Measurements from ENCODE around the gene DPP6.

The DPP6 gene

GRCh38 chr7:154338701-154339506 is 286.7 kb downstream of the DPP6 start:
- no peak for DNase-seq (ENCODE audit: low spot score)

DNA sequence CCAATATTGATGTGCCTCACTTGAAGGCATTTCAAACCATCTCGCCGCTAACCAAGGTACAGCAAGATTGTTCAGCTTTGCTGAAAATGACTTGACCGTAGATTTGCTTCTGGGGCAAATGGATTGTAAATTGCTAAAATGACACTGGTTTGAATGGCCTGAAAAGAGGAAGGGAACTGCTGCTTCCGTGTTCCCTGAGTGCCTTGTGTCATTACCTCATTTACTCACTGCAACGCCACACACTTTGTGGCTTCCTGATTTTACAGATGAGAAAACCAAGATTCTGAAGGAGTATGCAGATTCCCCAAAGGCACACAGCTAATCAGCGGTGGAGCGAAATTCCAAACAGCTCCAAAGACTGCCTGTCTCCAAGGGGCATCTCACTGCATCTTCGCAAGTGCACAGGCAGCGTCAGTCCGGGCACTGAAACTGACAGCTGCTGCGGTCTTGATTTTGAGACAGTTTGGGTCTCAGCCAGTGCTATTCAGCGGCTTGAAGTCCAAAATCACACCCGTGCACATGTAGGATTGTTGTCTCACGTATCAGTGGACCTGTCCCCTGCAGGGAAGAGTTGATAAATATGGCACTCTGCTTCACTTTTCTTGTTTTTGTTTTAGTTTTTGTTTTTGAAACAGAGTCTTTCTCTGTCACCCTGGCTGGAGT is 290.9 kb downstream of the DPP6 start:
- DNase-seq (ENCODE audit: low spot score) = no peak

GRCh38 chr7:154343778-154344412 is 291.7 kb downstream of the DPP6 start:
- DNase-seq (ENCODE audit: low spot score) = no peak

DNA sequence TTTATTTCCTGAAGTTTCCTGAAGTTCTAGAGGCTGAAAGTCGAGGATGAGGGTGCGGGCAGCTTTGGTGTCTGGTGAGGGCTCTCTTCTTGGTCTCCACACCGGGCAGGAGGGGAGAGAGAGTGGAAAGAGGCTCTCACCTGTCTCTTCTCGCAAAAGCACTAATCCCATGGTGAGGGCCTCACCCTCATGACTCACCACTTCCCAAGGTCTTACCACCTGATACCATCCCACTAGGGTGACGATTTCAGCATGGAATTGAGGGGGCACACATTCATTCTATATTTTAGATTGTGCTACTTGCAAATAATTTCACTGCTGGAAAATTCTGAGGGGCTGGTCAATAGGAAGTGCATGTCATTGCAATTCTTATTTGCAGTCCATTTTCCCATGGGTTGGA is 292.9 kb downstream of the DPP6 start:
- DNase-seq (ENCODE audit: low spot score) = no peak

- no peak for DNase-seq (ENCODE audit: low spot score)
Measured at GRCh38 chr7:154347700-154348266, 295.6 kb downstream of the DPP6 start.

DNA sequence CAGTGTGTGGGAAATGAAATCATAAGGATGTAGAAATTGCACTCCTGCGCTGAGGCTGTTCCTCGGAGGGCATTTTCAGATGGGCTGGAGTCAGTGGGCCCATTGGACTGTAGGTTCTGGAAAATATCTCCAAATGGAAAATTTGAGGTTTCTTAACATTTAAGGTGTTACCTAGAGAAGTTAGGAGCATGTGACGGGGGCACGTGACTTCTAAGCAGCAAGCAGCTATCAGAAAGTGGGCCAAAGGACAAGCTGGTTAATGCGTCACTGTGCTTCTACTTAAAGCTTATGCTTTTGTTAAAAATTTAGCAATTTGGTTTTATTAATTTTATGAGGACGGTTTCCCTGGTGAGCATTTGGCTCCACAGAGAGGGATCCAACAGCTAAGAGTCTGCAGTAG is 298.7 kb downstream of the DPP6 start:
- DNase-seq (ENCODE audit: low spot score) = no peak

DNA sequence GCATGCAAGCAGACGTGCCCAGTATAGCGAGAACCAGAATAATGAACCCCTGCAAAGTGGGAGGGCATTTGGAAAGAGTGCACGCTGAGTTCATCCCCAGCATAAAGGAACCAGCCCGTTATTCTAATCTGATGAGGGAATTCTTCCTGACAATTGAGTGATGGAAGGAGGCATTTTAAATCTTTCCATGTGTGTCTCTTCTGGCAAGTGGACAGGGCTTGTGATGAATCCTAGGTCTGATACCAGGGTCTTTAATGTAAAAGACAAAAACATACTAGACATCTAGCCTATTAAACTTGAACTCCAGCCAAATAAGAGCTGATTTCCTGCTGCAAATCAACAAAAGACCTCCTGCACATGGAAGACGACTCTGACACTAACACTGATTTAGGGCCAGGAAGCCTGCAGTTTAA is 301.2 kb downstream of the DPP6 start:
- DNase-seq (ENCODE audit: low spot score) = no peak

GRCh38 chr7:154364170-154364569 is 312.0 kb downstream of the DPP6 start:
- no peak for DNase-seq (ENCODE audit: low spot score)

DNA sequence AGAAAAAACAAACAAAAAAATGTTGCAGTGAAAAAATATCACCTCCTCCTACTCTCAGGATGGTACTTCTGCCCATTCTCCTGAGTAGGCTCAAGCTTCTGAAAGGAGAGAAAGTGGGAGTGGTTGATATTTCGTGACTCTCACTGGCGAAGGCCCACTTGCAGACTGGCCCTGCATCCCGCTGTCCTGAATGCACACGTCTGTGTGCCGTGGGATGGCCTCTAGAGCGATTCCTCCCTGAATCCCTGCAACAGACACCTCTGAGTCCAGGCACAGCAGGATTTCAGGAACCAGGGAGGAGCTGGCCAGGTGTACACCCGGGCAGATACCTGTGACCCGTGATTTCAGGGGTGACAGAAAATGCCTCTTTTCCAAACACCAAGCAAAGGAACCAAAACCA is 319.2 kb downstream of the DPP6 start:
- DNase-seq (ENCODE audit: low spot score) = no peak

- DNase-seq (ENCODE audit: low spot score) = no peak
Measured at GRCh38 chr7:154372011-154372601, 319.9 kb downstream of the DPP6 start.

- DNase-seq (ENCODE audit: low spot score) = no peak
Measured at GRCh38 chr7:154373956-154374355, 321.8 kb downstream of the DPP6 start.

DNA sequence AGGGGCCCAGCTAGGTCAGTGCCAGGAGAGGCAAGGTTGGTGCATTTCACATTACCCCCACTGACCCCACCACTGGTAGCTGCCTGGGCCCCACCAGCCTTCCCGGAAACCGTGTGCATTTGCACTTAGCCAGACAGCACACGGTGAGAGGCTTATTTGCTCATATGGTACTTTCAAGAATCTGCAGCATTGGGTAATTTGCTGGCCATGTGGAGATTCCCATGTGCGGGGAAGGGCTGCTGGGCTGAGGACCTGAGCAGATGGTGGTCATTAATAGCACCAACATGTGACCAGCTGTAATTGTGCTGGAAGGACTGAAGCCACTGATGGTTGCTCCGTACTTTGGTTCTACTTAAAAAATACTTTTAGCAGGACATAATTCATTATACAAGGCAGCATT is 323.8 kb downstream of the DPP6 start:
- no peak for DNase-seq (ENCODE audit: low spot score)

DNA sequence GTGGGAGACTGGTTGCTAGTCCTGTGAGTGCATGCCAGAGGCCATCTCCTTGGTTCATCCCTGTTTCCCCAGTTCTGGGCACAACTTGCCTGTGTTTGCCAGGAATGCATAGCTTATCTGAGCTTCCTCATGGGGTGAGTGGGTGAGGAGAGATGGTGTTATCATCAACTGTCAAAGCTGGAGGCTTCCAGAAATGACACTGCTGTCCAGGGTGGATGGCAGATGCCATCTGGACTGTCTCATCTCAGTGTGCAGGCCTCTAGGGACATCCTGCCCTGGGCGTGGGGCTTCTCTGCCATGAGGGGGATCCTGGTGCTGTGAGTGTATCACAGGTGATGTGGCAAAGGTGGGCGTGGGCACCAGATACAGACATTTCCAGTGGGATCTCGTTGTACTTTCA is 328.6 kb downstream of the DPP6 start:
- no peak for DNase-seq (ENCODE audit: low spot score)

GRCh38 chr7:154383045-154383444 is 330.8 kb downstream of the DPP6 start:
- DNase-seq (ENCODE audit: low spot score) = no peak

- DNase-seq (ENCODE audit: low spot score) = no peak
Measured at GRCh38 chr7:154385214-154385613, 333.0 kb downstream of the DPP6 start.

DNA sequence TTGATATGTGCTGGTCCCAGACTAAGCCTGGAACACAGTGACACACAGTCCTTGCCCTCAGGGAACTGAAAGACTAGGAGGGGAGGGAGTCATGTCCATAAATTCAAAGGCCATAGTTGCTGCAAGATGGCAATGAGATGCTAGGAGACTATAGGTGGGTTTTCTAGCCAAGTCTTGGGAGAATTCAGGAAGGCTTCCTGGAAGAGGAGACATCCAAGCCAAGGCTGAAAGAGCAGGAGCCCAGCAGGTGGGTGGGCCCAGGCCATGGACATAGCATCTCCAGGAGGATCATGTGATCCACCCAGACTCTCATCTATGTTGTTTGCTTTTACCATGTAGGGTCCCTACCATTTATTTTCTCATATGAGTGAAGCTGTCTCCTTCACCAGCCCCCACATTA is 335.1 kb downstream of the DPP6 start:
- no peak for DNase-seq (ENCODE audit: low spot score)

DNA sequence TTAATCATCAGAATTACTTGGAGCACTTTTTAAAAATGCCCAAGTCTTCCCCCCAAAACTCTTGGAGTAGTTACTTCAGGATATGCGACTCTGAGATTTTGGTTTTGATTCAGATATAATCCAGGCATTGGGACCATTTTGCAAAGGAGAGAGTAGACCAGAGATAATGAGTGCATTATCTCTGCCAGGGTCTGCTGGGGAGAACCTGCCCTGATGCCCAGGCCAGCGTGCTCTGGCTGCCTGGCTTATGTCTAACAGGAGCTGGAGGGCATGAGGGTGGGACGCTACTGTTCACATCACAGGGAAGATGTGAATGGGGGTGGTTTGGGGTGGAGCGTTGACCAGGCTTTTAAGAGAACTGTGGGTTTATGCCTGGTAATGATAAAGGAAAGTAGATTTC is 336.2 kb downstream of the DPP6 start:
- DNase-seq (ENCODE audit: low spot score) = no peak

GRCh38 chr7:154388999-154389398 is 336.8 kb downstream of the DPP6 start:
- no peak for DNase-seq (ENCODE audit: low spot score)

DNA sequence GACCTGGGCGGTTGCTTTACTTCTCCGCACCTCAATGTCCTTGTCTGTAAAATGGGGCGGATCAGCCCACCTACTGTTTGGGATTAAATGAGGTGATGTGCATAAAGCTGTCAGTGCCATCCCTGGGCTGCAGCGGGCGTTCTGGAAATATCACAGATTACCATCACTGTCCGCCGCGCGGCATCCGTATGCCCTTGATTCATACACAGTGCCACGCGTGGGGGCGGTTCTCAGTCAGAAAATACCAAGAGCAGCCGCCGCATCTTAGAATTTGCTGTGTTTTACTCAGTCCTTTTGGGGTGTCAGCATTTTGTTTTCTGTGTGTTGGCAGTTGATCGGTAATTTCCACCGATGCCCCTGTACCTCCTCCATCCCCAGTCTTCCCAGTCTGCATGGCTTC is 338.8 kb downstream of the DPP6 start:
- no peak for DNase-seq (ENCODE audit: low spot score)

GRCh38 chr7:154394804-154395203 is 342.6 kb downstream of the DPP6 start:
- DNase-seq (ENCODE audit: low spot score) = no peak

DNA sequence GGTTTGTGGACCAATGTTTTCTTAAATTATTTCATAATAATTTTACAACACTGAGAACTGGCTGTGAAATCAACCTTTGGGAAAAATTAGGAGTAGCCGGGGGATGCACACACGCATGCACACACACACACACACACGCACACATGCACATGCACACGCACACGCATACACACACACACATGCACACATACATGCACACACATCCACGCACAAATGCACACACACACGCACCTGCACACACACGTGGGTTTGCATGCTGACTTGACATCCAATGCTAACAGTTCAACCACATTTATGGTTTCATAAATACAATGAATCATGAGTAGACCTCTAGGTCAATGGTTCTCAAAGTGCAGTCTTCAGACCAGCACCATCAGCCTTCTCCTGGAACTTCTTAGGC is 354.1 kb downstream of the DPP6 start:
- DNase-seq (ENCODE audit: low spot score) = no peak

- no peak for DNase-seq (ENCODE audit: low spot score)
Measured at GRCh38 chr7:154409703-154410311, 357.6 kb downstream of the DPP6 start.

All from hematopoietic multipotent progenitor cell treated with erythropoietin and hydrocortisone succinate and interleukin-3 and kit ligand, for 15 days (in vitro differentiated cells).